K562 (cell line): ENCODE results near the gene MRGPRX4. TPM values are rescaled to one million over a fixed set of nuclear protein-coding genes. Genes with fewer than 3 reads are reported as not detected.
"Not testable (repeated sequence)": the region's sequence is repeated elsewhere in the genome, so short reads cannot be mapped to it uniquely, and the experiment has no call there.

Experiments used
- ATAC-seq: fragments of 200-7000 bp; cut with Tn5 transposase; 3 replicates; pipeline ENCODE4 v1.9.1; 2020; ENCODE audit warnings: moderate library complexity
- Bru-seq: library from RNA; stranded (reverse); fragments of 400-500 nt; gene quantifications from one replicate; lab custom pipeline; 2021; lab: Mats Ljungman, UMichigan
- BruChase-seq, 2 experiments: library from RNA; stranded (reverse); fragments of 400-500 nt; gene quantifications; one replicate each; lab custom pipeline; 2021; lab: Mats Ljungman, UMichigan
- BruUV-seq: library from RNA; stranded (reverse); fragments of 400-500 nt; replicated peaks from 2 replicates; lab custom pipeline; 2021; lab: Mats Ljungman, UMichigan
- CTCF ChIA-PET: fragments of 300-600 bp; formaldehyde crosslinking; extraction: SDS; loops from one replicate; lab custom pipeline; 2021; ENCODE audit warnings: low intra/inter-chr PET ratio; lab: Yijun Ruan, JAX
- POLR2A ChIA-PET: fragments of 300-600, 350-650 bp; sonication (Branson Sonifier 250); formaldehyde crosslinking; extraction: SDS; loops from one replicate; lab custom pipeline; 2021; ENCODE audit warnings: antibody characterized with exemption, inconsistent platforms; lab: Yijun Ruan, JAX
- DNase-seq, 4 experiments: peaks; one replicate each; pipeline versions ENCODE4 v3.0.0 to v3.0.0-alpha.2; 2011 to 2018; ENCODE audit warnings: low spot score in 3 of 4, mixed read lengths in 3 of 4; ENCODE audit errors: extremely low read depth in 1 of 4
- FAIRE-seq: peaks from 2 replicates; lab custom pipeline; 2011; peaks lifted over from hg19 to GRCh38; lab: Jason Lieb, UNC
- H2AFZ ChIP-seq: 2 replicates; pipeline ENCODE4 v1.6.0; 2011; ENCODE audit warnings: low read depth, low read length, control low read depth, inconsistent platforms
- H3K27ac ChIP-seq: fragments of 200-600 bp; 3 replicates; pipeline ENCODE4 v1.8.0; 2011; ENCODE audit warnings: low read depth, mild to moderate bottlenecking, control low read depth, inconsistent platforms, low read length, moderate library complexity, mixed read lengths; ENCODE audit errors: extremely low read depth
- H3K27me3 ChIP-seq, 2 experiments: fragments of 300-600 bp in 1 of 2; 2 replicates in 1 of 2; 3 replicates in 1 of 2; pipeline versions ENCODE4 v1.6.0 to v1.8.0; 2011; ENCODE audit warnings: inconsistent platforms in 2 of 2, low read length in 2 of 2, mild to moderate bottlenecking in 1 of 2, mixed read lengths in 1 of 2, moderate library complexity in 1 of 2; ENCODE audit not compliant: control insufficient read depth in 2 of 2, insufficient read depth in 2 of 2
- H3K36me3 ChIP-seq: fragments of 300-600 bp; 3 replicates; pipeline ENCODE4 v1.8.0; 2011; ENCODE audit warnings: mild to moderate bottlenecking, low read length, inconsistent platforms; ENCODE audit not compliant: control insufficient read depth, insufficient read depth
- H3K4me1 ChIP-seq, 2 experiments: fragments of 200-600 bp in 1 of 2; replicated peaks in 1 of 2; 2 replicates in 1 of 2; 3 replicates in 1 of 2; pipeline versions ENCODE4 v1.5.1 to v1.8.0; 2011; ENCODE audit warnings: inconsistent platforms in 2 of 2, low read length in 2 of 2, mild to moderate bottlenecking in 1 of 2, mixed read lengths in 1 of 2, moderate library complexity in 1 of 2; ENCODE audit not compliant: control insufficient read depth in 2 of 2, insufficient read depth in 2 of 2
- H3K4me2 ChIP-seq: 2 replicates; pipeline ENCODE4 v1.6.1; 2011; ENCODE audit warnings: low read length, control low read depth, inconsistent platforms, mixed read lengths; ENCODE audit not compliant: insufficient read depth
- H3K4me3 ChIP-seq: fragments of 200-600 bp; sonication (generic), shearing (Covaris generic); 2 replicates; pipeline ENCODE4 v1.5.1; 2016; ENCODE audit warnings: control low read depth, inconsistent platforms
- H3K79me2 ChIP-seq: fragments of 200-600 bp; 3 replicates; pipeline ENCODE4 v1.8.0; 2011; ENCODE audit warnings: low read length, inconsistent platforms; ENCODE audit not compliant: control insufficient read depth, insufficient read depth
- H3K9ac ChIP-seq, 2 experiments: 2 replicates each; pipeline versions ENCODE4 v1.6.0 to v1.6.1; 2011; ENCODE audit warnings: low read depth in 2 of 2, low read length in 2 of 2, control low read depth in 1 of 2, inconsistent platforms in 1 of 2, mild to moderate bottlenecking in 1 of 2, mixed read lengths in 1 of 2; ENCODE audit not compliant: insufficient read depth in 1 of 2
- H3K9me1 ChIP-seq: one replicate; pipeline ENCODE4 v1.6.0; 2011; ENCODE audit warnings: inconsistent platforms, mild to moderate bottlenecking, low read length, moderate library complexity; ENCODE audit not compliant: control insufficient read depth, insufficient read depth
- H3K9me3 ChIP-seq: replicated peaks from 2 replicates; pipeline ENCODE4 v1.5.1; 2011; ENCODE audit warnings: low read depth, low read length, inconsistent platforms; ENCODE audit not compliant: control insufficient read depth, insufficient read depth
- H4K20me1 ChIP-seq: replicated peaks from 2 replicates; pipeline ENCODE4 v1.6.1; 2011; ENCODE audit warnings: low read length, inconsistent platforms, mixed read lengths; ENCODE audit not compliant: control insufficient read depth, insufficient read depth
- BCL6 ChIP-seq: fragments of 250-450 bp; sonication (Bioruptor Pico); IDR thresholded peaks from 2 replicates; pipeline ENCODE4 v1.4.0; 2020
- CTCFL ChIP-seq: IDR thresholded peaks from 2 replicates; pipeline ENCODE4 v1.6.1; 2011; ENCODE audit warnings: borderline replicate concordance, low read depth, mild to moderate bottlenecking, moderate library complexity, low read length; ENCODE audit not compliant: insufficient read depth, poor library complexity, severe bottlenecking
- HMG20A ChIP-seq: fragments of 450-650 bp; formaldehyde crosslinking; conservative IDR thresholded peaks from 2 replicates; pipeline ENCODE4 v1.4.0; 2020; ENCODE audit warnings: mild to moderate bottlenecking, mixed read lengths
- HMG20B ChIP-seq: fragments of 250-450 bp; sonication (Bioruptor Pico); IDR thresholded peaks from 2 replicates; pipeline ENCODE4 v1.5.0; 2021; ENCODE audit warnings: mild to moderate bottlenecking
- MCM2 ChIP-seq: fragments of 450-650 bp; IDR thresholded peaks from 2 replicates; pipeline ENCODE4 v1.6.1; 2017; ENCODE audit warnings: low read depth, mild to moderate bottlenecking
- NFIC ChIP-seq: fragments of 450-650 bp; IDR thresholded peaks from 2 replicates; pipeline ENCODE4 v1.6.1; 2017; ENCODE audit warnings: mild to moderate bottlenecking, inconsistent platforms
- PHB ChIP-seq: fragments of 250-450 bp; sonication (Bioruptor Pico); IDR thresholded peaks from 2 replicates; pipeline ENCODE4 v1.5.0; 2021
- POLR2H ChIP-seq: IDR thresholded peaks from 2 replicates; pipeline ENCODE4 v1.6.1; 2016; ENCODE audit warnings: missing genetic modification characterization, low read depth, mild to moderate bottlenecking, control low read depth, missing compliant biosample characterization, moderate library complexity
- SMARCE1 ChIP-seq: fragments of 450-650 bp; IDR thresholded peaks from 2 replicates; pipeline ENCODE4 v1.7.1; 2016; ENCODE audit warnings: mild to moderate bottlenecking
- SRF ChIP-seq, 2 experiments: fragments of 250-450, 450-650 bp in 1 of 2; sonication (Bioruptor Pico) in 1 of 2; sonication (generic) in 1 of 2; formaldehyde crosslinking; IDR thresholded peaks; 2 replicates each; pipeline versions ENCODE4 v1.5.0 to v1.5.1; 2020 to 2022; ENCODE audit warnings: mild to moderate bottlenecking in 1 of 2, missing genetic modification reagents in 1 of 2
- WGBS: fragments of 100-300 bp; shearing (Covaris generic); methylation state at CpG from one replicate; pipeline ENCODE4 v1.1.6; 2016; ENCODE audit warnings: low coverage, mixed read lengths; ENCODE audit not compliant: insufficient coverage; ENCODE audit errors: missing lambda C conversion rate; 5-methylcytosine and 5-hydroxymethylcytosine counted together
- in situ Hi-C: fragments of 300-500 bp; cut with MboI; formaldehyde crosslinking; loops from 4 replicates; pipeline ENCODE4 v1.15.0; 2018; ENCODE audit warnings: inconsistent platforms, mixed read lengths
- intact Hi-C: fragments of 100-400 bp; cut with micrococcal nuclease; formaldehyde crosslinking; loops from 2 replicates; pipeline ENCODE4 v1.14.2; 2022
- long read RNA-seq, 3 experiments: library from polyadenylated mRNA in 2 of 3; library from RNA in 1 of 3; unstranded in 2 of 3; stranded (forward) in 1 of 3; transcript quantifications; one replicate each; pipeline ENCODE4 v2.0.0, GENCODE V29; 2019 to 2022
- polyA minus RNA-seq, 3 experiments: library from RNA; depleted of rRNA, polyadenylated mRNA; stranded (reverse); fragments of >200 nt; gene quantifications; 2 replicates each; pipeline ENCODE4 v1.2.3, GENCODE V29; 2011
- polyA plus RNA-seq, 8 experiments: library from polyadenylated mRNA; depleted of rRNA in 4 of 8; stranded (reverse) in 5 of 8; unstranded in 3 of 8; fragments of >200 nt; fragmentation: Nextera tagmentation in 2 of 8; fragmentation: Illumina TruSeq in 1 of 8; extraction: Ambion mirVana in 2 of 8; extraction: Trizol in 1 of 8; gene quantifications; 2 replicates each; pipeline versions ENCODE4 v1.2.1 to v1.2.3, GENCODE V29; 2011 to 2014; ENCODE audit warnings: inconsistent platforms in 1 of 8, missing spikeins in 1 of 8
- total RNA-seq, 7 experiments: library from RNA; depleted of rRNA in 6 of 7; stranded (reverse); fragments of >200 nt in 6 of 7; fragmentation: Illumina TruSeq in 2 of 7; extraction: Trizol in 2 of 7; gene quantifications; 2 replicates each; pipeline versions ENCODE4 v1.2.1 to v1.2.3, GENCODE V29; 2011 to 2021; ENCODE audit warnings: low replicate concordance in 1 of 7

Gene MRGPRX4
- total RNA-seq (2011; cell fraction: chromatin; rRNA removed; ENCODE audit: low replicate concordance): not detected in 2 replicates
- not detected in 2 replicates for total RNA-seq (2011; cell fraction: nucleolus; rRNA removed)
- not detected in 2 replicates for total RNA-seq (2011; cell fraction: nucleoplasm; rRNA removed)
- total RNA-seq (2014; rRNA removed): not detected in 2 replicates
- total RNA-seq (2014; rRNA removed; fragmentation: Illumina TruSeq; extraction: Trizol): not detected in 2 replicates
- total RNA-seq (2015; rRNA removed; fragmentation: Illumina TruSeq; extraction: Trizol): not detected in 2 replicates
- not detected in 2 replicates for total RNA-seq (2021)
- polyA plus RNA-seq (2011; rRNA removed): not detected in 2 replicates
- not detected in 2 replicates for polyA plus RNA-seq (2011; cell fraction: cytosol; rRNA removed)
- polyA plus RNA-seq (2011; cell fraction: nucleus; rRNA removed): not detected in 2 replicates
- not detected in 2 replicates for polyA plus RNA-seq (2012)
- not detected in 2 replicates for polyA plus RNA-seq (2014; fragmentation: Illumina TruSeq; extraction: Trizol)
- not detected for polyA plus RNA-seq (2014; fragmentation: Nextera tagmentation; extraction: Ambion mirVana)
- not detected in 2 replicates for polyA plus RNA-seq (2014; rRNA removed)
- not detected in 2 replicates for polyA minus RNA-seq (2011; rRNA and poly(A)+ RNA removed)
- not detected in 2 replicates for polyA minus RNA-seq (2011; cell fraction: cytosol; rRNA and poly(A)+ RNA removed)
- not detected in 2 replicates for polyA minus RNA-seq (2011; cell fraction: nucleus; rRNA and poly(A)+ RNA removed)
- not detected for Bru-seq, nascent RNA
- not detected for BruChase-seq, experiment 1, labeled RNA remaining after a 2-hour chase
- not detected for BruChase-seq, experiment 2, labeled RNA remaining after a 6-hour chase
- long read RNA-seq, experiment 1: 0 reads
- long read RNA-seq, experiment 2: 0 reads
- long read RNA-seq, experiment 3: 0 reads

GRCh38 chr11:18172666-18173065 lies at the start of gene MRGPRX4:
MRGPRX4 (plus strand) TSS chr11:18172837; CDS start chr11:18173257, 420 bp downstream.
- Histone ChIP-seq H3K79me2 (no peaks in the 10 kb centered on the region), H4K20me1 (no peaks in the 10 kb centered on the region), H3K4me3 (no peak within 1 kb of the TSS), H3K36me3 (no peaks in the 10 kb centered on the region), H3K4me2 (no peak within 1 kb of the TSS), H3K27ac (no peak within 1 kb of the TSS), H3K9me1 (no peaks in the 10 kb centered on the region), H3K9ac (no peak within 1 kb of the TSS), H3K4me1 (no peaks in the 10 kb centered on the region; a peak in 1 of 5 replicates), H2AFZ (no peak within 1 kb of the TSS), H3K9me3 (no peaks in the 10 kb centered on the region), H3K27me3 (peaks cover 6 to 13% of the 10 kb centered on the region in 2 experiments; a peak in 3 of 5 replicates)
- no peak for DNase-seq
- ATAC-seq: no peak
- in situ Hi-C loops (no loop called here), intact Hi-C loops (no loop called here)
- 0% methylated on average over 3 of the region's 3 CpGs for WGBS
- FAIRE-seq: no peak
- CTCF ChIA-PET: no interaction called here
- no peak for TF ChIP-seq HMG20B (CRISPR knock-in tag)
- no peak for TF ChIP-seq BCL6 (CRISPR knock-in tag)
- TF ChIP-seq NFIC: no peak
- TF ChIP-seq SMARCE1: no peak
- TF ChIP-seq PHB (CRISPR knock-in tag): no peak
- TF ChIP-seq HMG20A (CRISPR knock-in tag): no peak
- no peak for TF ChIP-seq POLR2H (tag)
- TF ChIP-seq CTCFL: no peak
- no peak for TF ChIP-seq MCM2
- TF ChIP-seq SRF (CRISPR knock-in tag; IDR thresholded peaks at IDR 0.05): no peak
- POLR2A ChIA-PET: no interaction called here
- no TSS peak for BruUV-seq

GRCh38 chr11:18131115-18131514 lies 41.5 kb upstream of the MRGPRX4 start:
- ATAC-seq, FAIRE-seq: not testable (repeated sequence)

More at GRCh38 chr11:18131115-18131514, 41.5 kb upstream of the MRGPRX4 start:
- H3K4me2 ChIP-seq, H3K79me2 ChIP-seq, H3K4me3 ChIP-seq, H3K4me1 ChIP-seq, DNase-seq, H3K9me3 ChIP-seq, H3K9me1 ChIP-seq, BruUV-seq, H3K9ac ChIP-seq, H3K27me3 ChIP-seq, H3K27ac ChIP-seq, H2AFZ ChIP-seq, H3K36me3 ChIP-seq, H4K20me1 ChIP-seq, CTCF ChIA-PET, in situ Hi-C loops, intact Hi-C loops, POLR2A ChIA-PET: not testable (repeated sequence)
- WGBS: 1% methylated on average over 4 of the region's 4 CpGs
